NCI-H510A (cell line): ENCODE measurements around the gene NOXA1.

Experiments
- DNase-seq: peaks from one replicate; lab custom pipeline; 2025; lab: John Stamatoyannopoulos, UW

NOXA1 gene

DNA sequence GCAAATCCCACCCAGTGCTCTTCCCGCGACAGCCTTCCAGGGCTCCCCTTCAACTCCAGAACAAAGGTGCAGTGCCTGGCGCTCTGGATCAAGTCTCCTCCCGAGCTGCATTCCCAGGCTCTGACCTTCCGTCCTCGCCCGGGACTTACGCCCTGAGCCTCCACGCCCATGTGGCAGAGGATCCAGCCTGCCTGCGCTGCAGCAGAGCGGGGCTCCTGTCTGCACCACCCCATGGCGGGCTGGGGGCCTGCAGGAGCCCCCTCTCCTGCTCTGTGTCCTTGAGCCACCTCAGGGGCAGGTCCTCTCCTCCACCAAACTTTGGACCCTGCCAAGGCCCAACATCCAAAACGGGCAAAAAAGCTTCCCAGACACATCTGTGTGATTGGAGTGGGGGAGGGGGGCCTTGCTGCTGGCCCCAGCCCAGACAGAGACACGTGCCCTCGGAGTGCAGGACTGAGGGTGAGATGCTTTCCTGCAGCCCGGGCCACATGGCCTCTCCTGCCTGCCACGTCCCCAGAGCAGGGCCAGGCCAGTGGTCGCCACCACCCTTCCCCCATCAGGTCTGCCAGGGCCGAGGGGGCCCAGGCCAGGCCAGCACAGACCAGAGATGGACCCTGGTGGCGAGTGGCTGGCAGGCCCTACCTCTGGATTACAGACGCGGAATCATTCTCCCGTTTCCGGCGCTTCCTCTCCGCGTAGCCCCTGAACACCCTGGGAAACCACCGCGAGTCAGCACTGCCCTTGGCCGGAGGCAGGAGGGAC lies 31.6 kb downstream of the NOXA1 start:
- no peak for DNase-seq

DNA sequence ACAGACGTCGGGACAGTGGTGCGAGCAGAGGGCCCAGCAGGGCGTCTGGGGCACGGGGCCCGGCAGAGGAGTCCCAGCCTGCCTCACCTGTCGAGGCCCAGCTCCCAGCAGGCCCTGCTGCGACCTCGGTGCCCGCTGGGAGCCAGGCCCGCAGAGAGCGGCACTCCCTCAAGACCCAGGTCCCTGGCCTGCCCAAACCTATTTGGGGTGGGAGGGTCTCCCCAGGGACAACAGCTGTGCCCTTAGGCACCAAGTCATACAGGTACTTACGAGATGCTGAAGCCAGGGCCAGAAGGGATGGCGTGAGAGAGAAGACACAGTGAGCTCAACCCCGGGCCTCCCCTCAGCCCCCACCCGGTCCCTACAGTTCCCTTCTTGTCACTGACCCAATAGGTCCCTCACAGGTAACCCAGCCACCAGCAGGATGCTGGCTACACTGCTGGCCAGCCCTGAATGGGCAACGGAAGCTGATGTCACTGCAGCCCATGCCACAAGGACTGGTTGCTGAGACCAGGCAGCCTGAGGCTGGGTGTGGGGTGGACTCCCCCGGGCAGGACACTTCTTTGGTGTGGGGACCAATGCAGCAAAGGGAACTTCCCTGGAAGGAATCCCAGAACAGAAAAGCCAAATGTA lies 32.3 kb downstream of the NOXA1 start:
- DNase-seq, result no peak

DNA sequence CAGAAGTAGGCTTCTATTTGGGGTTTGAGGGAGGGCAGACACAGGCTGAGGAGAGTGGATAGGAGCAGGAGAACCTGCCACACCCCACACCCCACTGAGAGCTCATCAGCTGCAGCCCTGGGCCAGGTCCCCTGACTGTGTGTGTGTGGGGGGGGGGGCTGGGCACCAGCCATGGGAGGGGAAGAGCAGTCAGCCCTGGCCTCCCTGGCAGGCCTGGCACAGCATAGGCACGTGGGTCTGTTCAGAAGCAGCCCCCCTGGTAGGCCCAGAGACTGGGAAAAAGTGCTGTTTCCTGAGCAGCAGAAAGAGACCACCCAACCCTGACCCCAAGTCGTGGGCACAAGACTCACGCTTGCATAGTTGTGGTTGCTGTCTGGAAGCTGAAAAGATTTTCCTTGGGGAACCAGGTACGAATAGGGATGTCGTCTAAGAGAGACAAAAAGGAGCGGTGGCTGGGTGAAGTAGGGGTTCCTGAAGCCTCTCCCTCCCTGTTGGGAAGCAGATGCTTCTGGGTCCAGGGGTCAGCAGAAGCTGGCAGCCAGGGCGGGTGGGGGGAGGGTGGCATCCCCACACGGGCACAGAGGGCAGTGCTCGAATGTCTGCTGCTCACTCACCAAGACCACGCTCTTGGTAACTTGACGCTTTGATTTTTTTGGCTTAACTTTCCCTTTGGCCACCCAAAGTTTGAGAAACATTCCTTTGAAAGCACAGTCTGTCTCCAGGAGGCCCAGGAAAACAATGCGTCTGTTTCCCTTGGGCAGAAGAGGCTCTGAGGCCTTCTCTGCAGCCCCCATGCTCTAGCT lies 33.1 kb downstream of the NOXA1 start:
- DNase-seq, result no peak

DNA sequence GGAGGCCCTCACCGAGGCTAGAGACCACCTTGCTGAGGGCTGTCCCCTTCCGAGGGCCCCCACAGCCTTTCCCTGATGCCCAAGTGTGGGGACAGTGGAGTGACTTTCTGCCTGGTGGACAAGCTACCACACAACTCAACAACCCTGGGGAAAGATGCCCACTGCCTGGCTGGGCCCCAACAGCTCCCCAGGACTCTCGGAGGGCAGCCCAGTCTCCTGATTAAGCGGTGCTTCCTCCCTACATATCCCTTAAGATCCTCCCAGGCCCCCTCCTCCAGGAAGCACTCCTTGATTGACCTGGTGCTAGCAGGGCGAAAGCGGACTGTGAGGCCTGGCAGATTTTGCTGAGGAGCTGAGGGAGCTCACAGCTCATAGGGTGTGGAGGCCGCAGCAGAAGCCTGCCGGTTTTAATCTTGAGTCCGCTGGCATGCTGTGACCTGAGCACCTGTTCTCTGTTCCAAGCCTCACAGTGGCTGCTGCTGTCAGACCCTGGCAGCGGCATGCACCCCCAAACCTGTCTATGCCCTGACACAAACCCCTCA lies 33.7 kb downstream of the NOXA1 start:
- no peak for DNase-seq

DNA sequence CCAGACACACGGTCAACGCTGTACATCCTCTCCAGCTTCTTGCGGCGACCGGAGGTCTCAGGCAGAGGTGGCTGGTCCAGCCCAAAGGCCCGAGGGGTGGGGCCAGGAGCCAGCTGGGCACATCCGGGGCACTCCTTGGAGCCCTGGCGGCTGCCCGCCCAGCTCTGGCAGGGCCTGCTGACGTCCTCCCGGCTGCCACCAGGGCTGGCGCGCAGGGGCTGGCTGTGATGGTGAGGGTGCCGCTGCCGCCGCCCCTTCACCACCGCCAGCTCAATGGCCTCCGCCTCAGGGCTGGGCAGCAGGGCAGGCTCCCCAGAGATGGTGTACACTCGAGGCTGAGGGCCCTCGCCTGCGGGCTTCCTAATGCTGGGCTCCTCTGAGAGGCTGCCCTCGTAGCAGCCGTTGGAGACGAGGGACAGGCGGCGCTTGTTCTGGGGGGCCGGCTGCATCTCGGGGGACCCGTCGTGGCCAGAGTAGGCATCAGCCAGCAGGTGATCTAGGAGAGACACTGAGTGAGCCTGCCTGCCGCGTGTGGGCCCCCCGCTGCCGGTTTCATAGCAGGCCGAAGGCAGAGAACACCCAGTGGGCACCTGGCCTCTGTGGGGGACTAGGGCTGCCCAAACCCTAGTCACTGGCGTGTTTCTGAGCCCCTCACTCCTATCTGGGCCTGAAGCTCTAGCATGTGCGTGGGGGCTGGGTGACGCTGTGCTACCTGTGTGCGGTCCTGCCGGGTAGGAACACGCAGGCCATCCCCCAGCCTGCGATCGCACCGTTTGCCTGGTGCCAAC lies 34.4 kb downstream of the NOXA1 start:
- DNase-seq, result no peak

DNA sequence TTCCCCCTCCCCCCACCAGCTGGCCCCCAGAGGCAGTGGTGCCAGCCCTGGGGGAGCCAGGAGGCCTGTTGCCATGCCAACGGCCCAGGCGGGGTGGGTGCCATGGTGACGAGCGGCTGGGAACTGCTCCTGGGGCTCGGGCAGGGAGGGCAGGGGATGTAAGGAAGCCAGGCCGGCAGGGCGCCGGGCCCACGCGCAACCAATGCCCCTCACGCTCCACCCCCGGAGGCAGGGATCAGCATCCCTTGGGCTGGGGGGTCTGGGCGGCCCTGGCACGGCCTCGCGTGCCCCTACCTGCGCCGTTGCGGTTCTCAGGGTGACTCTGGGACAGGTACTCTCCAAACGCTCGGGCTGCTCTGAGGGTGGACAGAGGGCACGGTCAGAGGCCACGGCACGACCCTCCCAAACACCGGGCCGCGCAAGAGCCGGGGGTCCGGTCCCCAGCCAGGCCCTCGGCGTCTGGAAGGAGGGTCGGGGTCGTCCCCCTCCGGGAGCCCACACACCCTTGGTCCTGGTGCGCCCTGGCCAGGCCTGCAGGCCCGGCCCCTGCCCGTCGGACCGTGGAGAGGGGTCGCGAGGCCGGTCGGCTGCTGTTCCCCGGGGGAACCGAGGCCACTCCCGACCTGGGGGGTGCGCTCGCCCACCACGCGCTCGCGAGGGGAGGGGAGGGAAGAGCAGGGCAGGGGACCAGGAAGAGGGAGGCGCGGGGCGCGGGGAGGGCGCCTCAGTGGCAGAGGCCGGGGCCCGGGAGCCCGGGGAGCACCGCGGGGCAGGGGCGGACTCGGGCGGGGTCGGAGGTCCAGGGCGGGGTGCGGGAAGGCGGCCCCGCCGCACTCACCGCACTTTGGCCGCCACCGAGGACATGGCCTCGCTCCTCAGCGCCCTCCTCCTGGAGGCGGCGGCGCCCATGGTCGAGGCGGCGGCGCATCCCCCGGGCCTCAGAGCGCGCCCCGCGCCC lies 35.3 kb downstream of the NOXA1 start:
- no peak for DNase-seq

DNA sequence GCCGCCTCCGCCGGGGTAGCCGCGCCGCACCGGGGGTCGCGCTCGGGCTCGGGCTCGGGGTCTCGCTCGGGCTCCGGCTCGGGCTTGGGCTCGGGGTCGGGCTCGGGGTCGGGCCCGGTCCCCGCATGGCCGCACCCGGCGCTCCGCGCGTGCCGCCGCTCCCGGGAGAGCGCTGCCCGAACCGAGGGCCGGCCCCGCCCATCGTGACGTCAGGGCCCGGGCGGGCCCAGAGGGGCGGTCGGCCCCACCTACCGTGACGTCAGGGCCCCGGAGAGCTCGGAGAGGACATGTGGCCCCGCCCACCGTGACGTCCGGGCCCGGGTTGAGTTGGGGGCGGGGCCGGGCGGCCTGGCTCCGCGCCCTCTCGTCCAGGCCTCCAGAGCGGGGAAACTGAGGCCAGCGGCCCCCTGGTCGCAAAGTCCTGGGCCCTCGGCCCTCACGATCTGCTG lies 36.0 kb downstream of the NOXA1 start, which contains the start of gene NSMF:
NSMF (minus strand) TSS at position 183 of the 449 bp plus-strand sequence. CDS start 232 bp downstream, outside the sequence.
- DNase-seq, result peak; percentile 79

DNA sequence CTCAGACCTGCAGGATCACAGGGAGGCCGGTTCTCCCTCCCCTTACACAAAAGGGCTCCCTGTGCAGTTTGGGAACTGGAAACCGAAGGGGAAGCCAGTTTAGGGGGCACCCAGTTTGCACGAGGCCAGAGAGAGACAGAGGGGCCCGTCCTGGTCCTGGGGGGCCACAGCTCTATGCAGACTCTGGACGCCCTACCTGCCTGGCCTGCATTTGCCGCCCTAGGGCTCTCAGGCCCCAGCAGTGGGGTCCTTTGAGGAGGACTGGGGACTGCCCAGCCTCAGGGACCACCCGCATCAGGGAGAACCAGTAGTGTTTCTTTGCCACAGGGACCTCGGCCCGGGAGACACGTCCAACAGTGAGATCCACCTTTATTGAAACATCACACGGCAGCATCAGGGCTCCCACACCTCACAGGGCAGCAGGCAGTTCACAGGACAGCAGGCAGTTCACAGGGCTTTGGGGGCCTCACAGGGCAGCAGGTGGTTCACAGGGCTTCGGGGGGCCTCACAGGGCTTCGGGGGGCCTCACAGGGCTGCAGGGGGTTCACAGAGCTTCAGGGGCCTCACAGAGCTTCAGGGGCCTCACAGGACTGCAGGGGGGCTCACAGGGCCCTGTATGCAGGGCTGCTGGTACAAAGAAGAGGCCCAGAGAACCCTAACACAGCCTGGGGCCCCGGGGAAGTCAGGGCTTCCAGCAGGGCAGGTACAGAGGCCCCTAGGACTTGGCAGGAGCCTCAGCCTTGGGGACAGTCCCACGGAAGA lies 36.6 kb downstream of the NOXA1 start:
- no peak for DNase-seq

DNA sequence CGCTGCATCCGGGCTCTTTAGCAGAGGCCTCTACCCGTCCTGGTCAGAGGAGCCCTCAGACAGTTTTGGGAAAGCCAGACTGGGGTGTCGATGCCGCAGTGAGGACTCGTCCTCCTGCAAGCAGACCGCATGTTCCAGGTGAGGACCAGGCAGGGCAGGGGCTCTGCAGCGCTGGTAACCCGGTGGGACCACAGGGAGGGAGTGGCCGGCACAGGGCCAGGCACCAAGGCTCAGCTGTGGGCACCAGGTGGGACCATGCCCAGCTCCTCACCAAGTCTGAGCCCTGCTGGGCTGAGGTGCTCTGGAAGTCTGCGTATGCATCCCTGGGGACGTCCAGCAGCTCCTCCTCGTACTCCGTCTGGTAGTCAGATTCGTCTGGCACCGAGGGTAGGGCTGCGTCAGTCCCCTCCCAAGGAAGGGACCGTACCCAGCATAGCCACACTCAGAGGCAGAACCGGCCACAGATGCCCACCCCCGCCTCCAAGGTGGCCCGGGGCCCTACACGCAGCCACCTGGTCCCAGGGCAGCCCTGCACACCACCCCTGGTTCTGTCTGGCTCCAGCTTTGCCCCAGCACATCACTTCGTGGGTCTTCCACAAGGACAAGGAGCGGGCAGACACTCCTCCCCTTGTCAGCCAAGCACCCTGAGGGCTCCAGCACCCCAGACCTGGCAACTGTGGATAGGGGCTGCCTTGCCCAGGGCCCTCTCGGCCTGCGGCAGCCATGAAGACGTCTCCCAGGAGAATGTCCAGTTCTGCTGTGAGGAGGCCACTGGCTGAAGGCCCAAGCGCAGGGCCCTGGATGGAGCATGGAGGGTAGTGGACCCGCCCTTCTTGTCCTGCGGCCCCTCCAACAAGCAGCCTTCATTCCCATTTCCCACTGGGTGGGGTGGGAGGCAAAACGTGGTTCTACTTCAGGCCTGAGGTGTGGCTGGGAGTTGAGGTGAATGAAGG lies 37.4 kb downstream of the NOXA1 start:
- DNase-seq, result no peak

DNA sequence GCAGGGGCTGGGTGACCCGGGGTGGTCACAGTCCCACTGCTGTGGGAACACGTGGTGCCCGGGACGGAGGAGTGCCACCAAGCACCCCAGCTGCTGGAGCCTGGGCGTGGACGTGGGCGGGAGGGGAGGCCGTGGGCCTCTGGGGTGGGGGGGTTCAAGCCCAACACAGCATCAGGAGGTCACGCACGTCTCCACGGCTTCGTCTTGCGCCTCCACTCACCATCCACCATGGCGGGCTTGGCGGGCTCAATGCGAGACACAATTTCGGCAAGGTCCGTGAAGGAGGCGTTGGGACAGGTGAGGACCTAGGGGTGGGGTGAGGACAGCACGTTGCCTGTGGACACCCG lies 38.1 kb downstream of the NOXA1 start:
- DNase-seq, result no peak

DNA sequence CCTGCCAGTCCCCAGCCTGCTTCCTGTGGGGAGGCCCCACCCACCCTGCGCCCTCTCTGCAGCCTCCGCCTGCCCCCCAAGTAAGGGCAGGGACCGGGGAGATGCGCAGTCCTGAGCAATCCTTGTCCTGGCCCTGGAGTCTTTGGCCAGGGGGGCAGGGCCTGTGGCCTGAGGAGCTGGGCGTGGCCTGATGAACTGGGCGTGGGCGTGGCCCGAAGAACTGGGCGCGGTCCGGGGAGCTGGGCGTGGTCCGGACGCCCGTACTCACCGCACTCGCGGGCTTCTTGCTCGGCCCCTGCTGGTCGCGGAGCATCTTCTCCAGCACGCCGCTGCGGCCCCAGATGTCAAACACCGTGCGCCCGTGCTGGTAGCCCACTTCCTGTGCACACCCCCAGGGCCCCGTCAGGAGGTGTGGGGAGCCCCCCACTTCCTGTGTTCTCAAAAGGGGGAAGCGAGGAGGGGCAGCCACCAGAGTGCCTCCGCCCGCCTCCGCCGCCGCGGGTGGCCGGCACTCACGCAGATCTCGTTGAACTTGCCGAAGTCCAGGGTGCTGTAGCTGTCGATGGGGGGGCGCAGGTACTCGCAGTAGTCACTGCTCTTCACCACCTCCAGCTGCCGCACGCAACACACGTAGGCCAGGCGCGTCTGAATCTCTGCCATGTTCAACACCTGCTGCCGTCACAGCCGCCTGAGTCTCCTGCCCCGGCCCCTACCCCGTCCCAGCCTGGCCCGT lies 38.6 kb downstream of the NOXA1 start:
- no peak for DNase-seq

DNA sequence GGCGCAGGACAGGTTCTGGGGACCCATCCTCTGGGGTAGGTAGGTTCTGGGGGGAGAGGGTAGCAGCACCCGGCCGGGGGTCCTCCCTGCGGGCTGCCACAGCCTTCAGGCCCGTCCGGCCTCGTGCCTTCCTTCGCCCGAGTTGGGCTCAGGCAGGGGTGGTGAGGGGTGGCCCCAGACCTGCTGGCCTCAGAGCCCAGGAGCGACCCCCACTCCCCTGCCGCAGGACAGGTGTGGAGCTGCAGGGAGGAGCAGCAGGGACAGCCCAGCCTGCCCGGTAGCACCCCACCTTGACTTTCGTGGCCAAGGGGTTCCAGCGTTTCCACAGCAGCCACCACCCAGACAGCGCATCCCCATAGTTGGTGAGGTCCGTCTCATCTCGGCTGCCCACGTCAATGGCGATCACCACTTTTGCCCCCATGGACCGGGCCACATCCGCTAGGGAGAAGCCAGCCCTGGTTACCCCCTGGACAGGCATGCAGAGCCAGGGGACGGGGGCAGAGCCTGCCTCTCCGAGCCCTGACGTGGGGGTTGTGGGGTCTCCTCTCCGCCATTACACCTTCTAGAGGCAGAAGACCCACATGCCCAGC lies 39.3 kb downstream of the NOXA1 start:
- DNase-seq, result no peak

DNA sequence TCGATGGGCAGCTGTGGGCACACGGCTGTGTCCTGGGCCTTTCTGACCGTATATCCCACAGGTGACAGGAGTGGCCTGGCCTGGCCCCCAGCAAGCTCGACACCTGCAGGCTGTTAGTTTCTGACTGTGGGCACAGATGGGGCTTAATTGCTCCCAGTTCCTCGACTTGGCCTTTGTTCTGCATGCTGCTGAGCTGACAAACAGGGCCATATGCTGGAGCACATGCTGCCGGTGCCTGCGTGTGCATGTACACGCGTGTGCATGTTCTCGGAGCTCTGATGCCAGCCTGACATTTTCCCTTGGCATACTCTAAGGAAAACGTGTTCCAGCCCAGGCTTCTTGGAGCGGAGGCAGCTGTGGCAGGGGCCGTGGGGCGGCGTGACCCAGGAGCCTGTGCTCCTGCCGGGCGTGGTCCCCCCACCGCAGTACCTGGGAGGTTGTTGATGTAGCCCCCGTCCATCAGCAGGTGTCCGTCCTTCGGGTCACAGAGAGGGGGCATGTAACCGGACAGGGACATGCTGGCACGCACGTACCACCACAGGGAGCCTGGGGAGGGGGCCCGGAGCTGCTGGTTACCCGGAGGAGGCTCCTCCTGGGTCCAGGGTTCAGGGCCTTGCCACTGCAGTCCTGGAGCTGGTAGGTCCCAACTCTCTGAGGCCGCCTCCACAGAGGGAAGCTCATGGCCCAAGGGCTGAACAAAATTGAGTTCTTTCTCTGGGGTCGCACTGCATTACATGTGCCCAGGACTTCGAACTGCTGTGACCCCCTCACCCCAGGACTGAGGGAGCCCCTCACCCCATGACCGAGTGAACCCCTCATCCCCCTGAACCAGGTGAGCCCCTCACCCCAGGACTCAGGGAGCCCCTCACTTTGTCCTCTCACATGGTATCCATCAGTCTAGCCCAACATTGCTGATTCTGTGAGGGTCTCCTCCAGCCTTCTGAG lies 40.1 kb downstream of the NOXA1 start:
- no peak for DNase-seq

DNA sequence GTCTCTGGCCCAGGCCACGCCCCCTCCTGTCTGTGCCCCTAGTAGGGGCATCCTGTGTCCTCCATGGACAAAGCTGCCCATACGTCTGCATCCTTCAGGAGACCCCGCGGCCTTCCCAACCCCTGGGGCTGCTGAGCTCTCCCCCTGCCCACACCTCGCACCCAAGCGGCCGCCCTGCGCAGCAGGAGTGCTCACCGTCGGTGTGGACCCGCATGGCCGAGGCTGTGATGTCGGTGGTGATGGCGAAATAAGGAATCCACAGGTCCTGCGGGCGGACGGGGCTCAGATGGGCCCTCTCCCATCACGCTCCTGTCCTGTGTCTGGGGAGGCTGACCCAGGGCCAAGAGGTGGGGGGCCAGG lies 40.7 kb downstream of the NOXA1 start:
- DNase-seq, result no peak

DNA sequence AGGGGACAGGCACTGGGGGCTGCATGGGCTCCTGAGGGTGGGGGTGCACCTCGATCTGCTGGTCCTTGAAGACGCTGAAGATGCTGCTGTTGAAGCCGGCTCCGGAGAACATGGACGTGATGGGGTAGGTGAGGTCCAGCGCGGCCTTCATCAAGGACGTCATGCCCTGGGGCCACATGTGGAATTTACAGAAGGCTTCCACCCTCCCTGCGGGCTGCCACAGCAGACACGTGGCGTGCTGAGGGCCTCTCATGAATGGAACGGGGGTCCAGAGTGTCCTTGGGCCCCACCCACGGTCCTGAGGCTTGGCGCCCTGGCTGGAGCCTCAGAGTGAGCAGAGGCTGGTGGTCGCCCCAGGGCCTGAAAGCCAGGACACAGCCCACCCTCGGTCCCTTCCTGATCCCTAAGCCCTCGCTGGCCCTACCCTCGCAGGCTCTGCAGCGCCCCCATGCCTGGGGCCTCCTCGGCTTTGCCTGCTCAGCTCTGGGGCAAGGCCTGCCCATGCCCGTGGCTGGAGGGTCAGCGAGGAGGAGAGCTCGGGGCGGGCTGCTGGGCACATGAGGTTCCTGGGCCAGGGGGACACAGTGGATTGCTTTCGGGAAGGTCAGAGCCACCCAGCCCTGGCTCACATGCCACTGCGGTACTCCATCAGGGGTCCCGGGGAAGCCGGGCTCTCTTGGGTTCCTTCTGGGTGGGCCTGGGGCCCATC lies 41.3 kb downstream of the NOXA1 start:
- no peak for DNase-seq
